Glutamatergic neuron (in vitro differentiated cells): Measurements from ENCODE around the gene RBM39. TPM values are rescaled to one million over a fixed set of nuclear protein-coding genes. Genes with fewer than 3 reads are reported as not detected.
"Not testable (repeated sequence)": the region's sequence is repeated elsewhere in the genome, so short reads cannot be mapped to it uniquely, and the experiment has no call there.

ENCODE experiments used
- DNase-seq: peaks from one replicate; pipeline ENCODE4 v3.0.0; 2022
- H3K27ac Mint-ChIP-seq: one replicate; pipeline ENCODE4 v1.8.0; 2020; ENCODE audit warnings: mild to moderate bottlenecking, mixed read lengths, inconsistent platforms; ENCODE audit not compliant: unreplicated experiment
- H3K27me3 Mint-ChIP-seq: one replicate; pipeline ENCODE4 v1.8.0; 2020; ENCODE audit warnings: mild to moderate bottlenecking, moderate library complexity, mixed read lengths, inconsistent platforms; ENCODE audit not compliant: unreplicated experiment
- H3K36me3 Mint-ChIP-seq: one replicate; pipeline ENCODE4 v1.8.0; 2020; ENCODE audit warnings: mild to moderate bottlenecking, mixed read lengths, inconsistent platforms; ENCODE audit not compliant: unreplicated experiment
- H3K4me1 Mint-ChIP-seq: one replicate; pipeline ENCODE4 v1.8.0; 2020; ENCODE audit warnings: mild to moderate bottlenecking, low read depth, mixed read lengths, inconsistent platforms; ENCODE audit not compliant: unreplicated experiment
- H3K4me3 Mint-ChIP-seq: one replicate; pipeline ENCODE4 v1.8.0; 2020; ENCODE audit warnings: mild to moderate bottlenecking, mixed read lengths, inconsistent platforms; ENCODE audit not compliant: unreplicated experiment
- H3K9me3 Mint-ChIP-seq: one replicate; pipeline ENCODE4 v1.8.0; 2020; ENCODE audit warnings: mild to moderate bottlenecking, moderate library complexity, mixed read lengths, inconsistent platforms; ENCODE audit not compliant: unreplicated experiment
- CTCF ChIP-seq: fragments of 200-600 bp; sonication (generic); IDR thresholded peaks from one replicate; pipeline ENCODE4 v1.5.0; 2021; ENCODE audit not compliant: partially characterized antibody, unreplicated experiment
- total RNA-seq: library from RNA; stranded (reverse); fragmentation: NEBNext Ultra II Directional; extraction: Animal tissue kit (Norgen Biotek cat#: 25700); gene quantifications from one replicate; pipeline ENCODE4 v1.2.1, GENCODE V29; 2021; ENCODE audit not compliant: unreplicated experiment

RBM39 gene
- total RNA-seq, 1 donor from 2014 or later, result 358 TPM

- H3K27ac Mint-ChIP-seq, result no peak overlapping the region
- H3K36me3 Mint-ChIP-seq, result no peaks in the 10 kb centered on the region
- H3K27me3 Mint-ChIP-seq, result no peaks in the 10 kb centered on the region
- no peaks in the 10 kb centered on the region for H3K4me1 Mint-ChIP-seq
- H3K4me3 Mint-ChIP-seq, result no peak overlapping the region
- TF ChIP-seq CTCF, result no peak
- peaks cover 6% of the 10 kb centered on the region for H3K9me3 Mint-ChIP-seq
- no peak for DNase-seq
Measured at GRCh38 chr20:35750611-35751010, 8.6 kb upstream of the RBM39 start.

- not testable (repeated sequence) for DNase-seq, H3K36me3 Mint-ChIP-seq, H3K4me1 Mint-ChIP-seq, H3K4me3 Mint-ChIP-seq
- Mint-ChIP-seq H3K27me3 (peaks cover 11% of the 10 kb centered on the region), H3K9me3 (peaks cover 14% of the 10 kb centered on the region), H3K27ac (peak overlapping the region; percentile 97)
Measured at GRCh38 chr20:35744492-35744841, 2.4 kb upstream of the RBM39 start.

- DNase-seq, result no peak
- H3K9me3 Mint-ChIP-seq, result peaks cover 14% of the 10 kb centered on the region
- no peak for TF ChIP-seq CTCF
- peaks cover 12% of the 10 kb centered on the region for H3K4me1 Mint-ChIP-seq
- H3K27ac Mint-ChIP-seq, result peak overlapping the region; percentile 97
- H3K36me3 Mint-ChIP-seq, result no peaks in the 10 kb centered on the region
- H3K27me3 Mint-ChIP-seq, result peaks cover 11% of the 10 kb centered on the region
- H3K4me3 Mint-ChIP-seq, result peak overlapping the region; percentile 99
Measured at GRCh38 chr20:35743693-35744491, 1.8 kb upstream of the RBM39 start.

- Mint-ChIP-seq H3K4me1 (peaks cover 20% of the 10 kb centered on the region), H3K27ac (peak overlapping the region; percentile 97), H3K9me3 (peaks cover 14% of the 10 kb centered on the region), H3K36me3 (no peaks in the 10 kb centered on the region), H3K27me3 (peaks cover 11% of the 10 kb centered on the region), H3K4me3 (peak overlapping the region; percentile 99)
- peak; percentile 6 for TF ChIP-seq CTCF
- DNase-seq, result no peak
Measured at GRCh38 chr20:35742741-35743523, 872 bp upstream of the RBM39 start.

GRCh38 chr20:35739294-35740163 is 2.5 kb downstream of the RBM39 start:
- H3K9me3 Mint-ChIP-seq, result peaks cover 14% of the 10 kb centered on the region
- peak overlapping the region; percentile 83 for H3K4me3 Mint-ChIP-seq
- H3K27me3 Mint-ChIP-seq, result peaks cover 11% of the 10 kb centered on the region
- no peak for DNase-seq
- TF ChIP-seq CTCF, result no peak
- H3K36me3 Mint-ChIP-seq, result no peaks in the 10 kb centered on the region
- H3K27ac Mint-ChIP-seq, result peak overlapping the region; percentile 83
- peaks cover 23% of the 10 kb centered on the region for H3K4me1 Mint-ChIP-seq
